GM10266 (cell line): ENCODE results near the gene TCF12.

Experiments used
- DNase-seq: peaks from one replicate; pipeline ENCODE4 v3.0.0; 2012; ENCODE audit errors: extremely low spot score
- TF ChIP-seq, protein P1 (sequence below): IDR thresholded peaks from 2 replicates; pipeline ENCODE4 v1.5.1; 2012; ENCODE audit warnings: mild to moderate bottlenecking, low read depth; ENCODE audit not compliant: control insufficient read depth, insufficient read depth; ENCODE audit errors: missing control alignments

The TCF12 gene

DNA sequence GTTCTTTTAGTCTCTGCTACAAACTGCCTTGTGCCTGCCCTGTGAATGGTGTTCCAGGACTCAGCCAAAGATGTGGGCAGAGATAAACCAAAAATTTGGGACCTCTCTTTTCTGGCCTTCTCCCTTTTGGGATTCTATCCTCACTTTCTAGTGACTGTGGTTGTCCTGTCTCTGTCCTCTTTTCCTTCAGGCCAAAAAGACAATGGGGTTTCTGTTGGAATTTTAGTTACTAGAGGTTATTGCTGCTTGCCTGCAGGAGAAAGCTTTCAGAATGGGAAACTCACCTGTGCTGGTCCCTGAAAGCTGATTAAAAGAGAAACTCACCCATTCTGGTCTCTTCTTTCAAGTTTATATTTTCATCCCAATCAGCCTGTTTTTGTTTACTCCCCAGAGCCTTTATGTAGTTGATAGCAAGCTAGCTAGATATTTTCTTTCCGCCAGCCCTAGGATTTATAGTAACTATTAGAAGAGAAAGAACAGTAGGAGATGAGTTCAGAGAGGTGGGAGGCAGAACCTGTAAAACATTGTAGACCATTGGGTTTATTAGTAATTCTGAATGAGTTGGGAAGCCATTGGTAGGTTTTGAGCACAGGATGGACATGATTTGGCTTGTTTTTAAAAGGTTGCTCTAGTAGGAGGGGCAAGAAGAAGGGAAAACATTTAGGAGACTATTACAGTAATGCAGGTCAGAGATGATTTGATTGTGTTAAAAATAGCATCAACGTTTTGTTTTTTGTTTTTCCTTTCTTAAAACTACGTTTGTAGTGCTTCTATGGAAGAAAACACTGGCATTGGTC lies 138.9 kb downstream of the TCF12 start:
- TF ChIP-seq, protein P1, sequence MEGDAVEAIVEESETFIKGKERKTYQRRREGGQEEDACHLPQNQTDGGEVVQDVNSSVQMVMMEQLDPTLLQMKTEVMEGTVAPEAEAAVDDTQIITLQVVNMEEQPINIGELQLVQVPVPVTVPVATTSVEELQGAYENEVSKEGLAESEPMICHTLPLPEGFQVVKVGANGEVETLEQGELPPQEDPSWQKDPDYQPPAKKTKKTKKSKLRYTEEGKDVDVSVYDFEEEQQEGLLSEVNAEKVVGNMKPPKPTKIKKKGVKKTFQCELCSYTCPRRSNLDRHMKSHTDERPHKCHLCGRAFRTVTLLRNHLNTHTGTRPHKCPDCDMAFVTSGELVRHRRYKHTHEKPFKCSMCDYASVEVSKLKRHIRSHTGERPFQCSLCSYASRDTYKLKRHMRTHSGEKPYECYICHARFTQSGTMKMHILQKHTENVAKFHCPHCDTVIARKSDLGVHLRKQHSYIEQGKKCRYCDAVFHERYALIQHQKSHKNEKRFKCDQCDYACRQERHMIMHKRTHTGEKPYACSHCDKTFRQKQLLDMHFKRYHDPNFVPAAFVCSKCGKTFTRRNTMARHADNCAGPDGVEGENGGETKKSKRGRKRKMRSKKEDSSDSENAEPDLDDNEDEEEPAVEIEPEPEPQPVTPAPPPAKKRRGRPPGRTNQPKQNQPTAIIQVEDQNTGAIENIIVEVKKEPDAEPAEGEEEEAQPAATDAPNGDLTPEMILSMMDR: no peak

DNA sequence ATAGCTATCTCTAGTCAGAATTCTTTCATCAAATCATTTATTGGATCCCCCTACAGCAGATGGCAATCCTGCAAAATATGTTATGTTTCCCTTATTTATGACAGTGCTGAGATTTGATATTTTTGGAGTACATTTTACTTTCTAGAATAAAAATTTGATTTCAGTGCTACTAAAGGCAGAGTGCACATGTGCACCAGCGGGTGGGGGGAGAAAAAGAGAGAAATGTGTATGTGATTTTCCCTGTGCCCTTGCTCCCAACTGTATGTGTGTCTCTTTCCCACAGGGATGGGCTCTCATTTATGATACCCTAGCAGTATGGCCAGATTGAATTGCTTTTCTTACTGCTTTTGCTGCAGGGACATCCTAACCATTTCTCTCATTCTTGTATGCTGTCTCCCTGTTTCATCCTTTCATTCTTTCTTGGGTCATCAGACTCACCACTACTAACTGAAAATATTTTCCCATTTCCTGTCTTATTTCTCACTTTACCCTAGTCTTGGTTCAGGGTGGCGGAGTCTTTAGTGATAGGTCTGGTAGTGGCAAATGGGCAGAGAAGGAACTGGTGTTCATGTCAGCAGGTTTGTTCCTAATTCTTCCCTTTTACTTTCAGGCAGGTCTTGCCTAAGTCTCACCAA lies 140.7 kb downstream of the TCF12 start:
- TF ChIP-seq, protein P1: no peak
- no peak for DNase-seq

More for the DNA sequence above, 138.9 kb downstream of the TCF12 start:
- no peak for DNase-seq

DNA sequence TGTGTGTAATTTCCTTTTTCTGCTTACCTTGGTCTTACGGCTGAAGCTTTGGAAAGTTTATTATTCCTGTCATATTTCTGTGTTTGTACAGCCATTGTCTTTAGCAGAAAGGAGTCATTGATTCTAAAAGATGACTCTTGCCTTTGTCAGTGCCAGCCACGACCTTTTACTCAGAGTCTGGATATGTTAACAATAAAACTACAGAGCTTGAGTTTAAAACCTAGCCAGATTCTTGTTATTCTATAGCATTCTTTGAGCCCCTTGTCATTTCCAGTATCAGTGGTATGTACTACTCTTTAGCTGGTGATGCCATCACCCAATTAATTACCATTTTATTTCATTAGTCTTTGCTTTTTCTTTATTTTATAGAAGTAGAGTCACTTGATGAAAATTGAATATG lies 142.4 kb downstream of the TCF12 start:
- DNase-seq: no peak
- TF ChIP-seq, protein P1: no peak

DNA sequence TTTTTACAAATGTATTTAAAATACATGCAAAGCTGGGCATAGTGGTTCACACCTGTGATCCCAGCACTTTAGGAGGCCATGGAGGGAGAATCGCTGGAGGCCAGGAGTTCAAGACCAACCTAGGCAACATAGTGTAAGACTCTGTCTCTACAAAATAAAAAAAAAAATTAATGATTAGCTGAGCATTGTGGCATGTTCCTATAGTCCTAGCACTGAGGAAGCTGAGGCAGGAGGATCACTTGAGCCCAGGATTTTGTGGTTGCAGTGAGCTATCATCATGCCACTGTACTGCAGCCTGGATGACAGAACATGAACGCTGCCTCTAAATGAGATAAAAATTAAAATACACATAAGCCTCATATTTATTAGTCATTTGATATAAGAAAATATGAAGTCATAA lies 142.8 kb downstream of the TCF12 start:
- DNase-seq: no peak
- TF ChIP-seq, protein P1: no peak

DNA sequence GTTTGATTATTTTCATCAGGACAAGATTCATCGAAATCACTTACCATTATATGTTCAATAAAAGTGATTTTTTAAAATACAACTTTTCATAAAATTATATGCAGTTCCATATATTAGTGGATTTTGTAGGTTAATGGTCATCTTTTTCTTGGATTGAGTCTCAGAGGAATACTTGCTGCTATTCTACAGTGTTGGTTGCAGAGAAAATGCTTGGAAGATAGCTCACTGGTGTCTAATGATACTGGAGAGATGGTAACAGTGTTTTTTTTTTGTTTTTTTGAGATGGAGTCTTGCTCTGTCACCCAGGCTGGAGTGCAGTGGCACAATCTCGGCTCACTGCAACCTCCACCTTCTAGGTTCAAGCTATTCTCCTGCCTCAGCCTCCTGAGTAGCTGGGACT lies 143.3 kb downstream of the TCF12 start:
- no peak for DNase-seq
- TF ChIP-seq, protein P1: no peak

DNA sequence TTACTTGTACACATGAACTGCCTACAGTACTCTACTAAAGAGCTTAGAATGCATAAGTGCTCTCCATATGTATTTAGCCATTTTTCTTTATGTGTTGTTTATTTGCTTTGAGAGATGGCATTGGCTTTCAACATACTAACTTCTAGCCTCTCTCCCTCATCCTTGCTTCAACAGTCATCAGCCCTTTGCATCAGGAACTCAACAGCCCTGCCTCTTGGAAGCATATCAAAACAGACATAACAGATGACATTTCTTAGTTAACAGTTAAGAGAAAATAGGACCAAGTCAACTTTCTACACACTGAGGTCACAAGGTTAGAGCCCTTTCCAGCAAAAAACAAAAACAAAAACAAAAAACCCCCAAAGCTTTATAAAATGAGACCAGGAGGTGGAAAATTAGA lies 145.6 kb downstream of the TCF12 start:
- TF ChIP-seq, protein P1: no peak
- DNase-seq: no peak

DNA sequence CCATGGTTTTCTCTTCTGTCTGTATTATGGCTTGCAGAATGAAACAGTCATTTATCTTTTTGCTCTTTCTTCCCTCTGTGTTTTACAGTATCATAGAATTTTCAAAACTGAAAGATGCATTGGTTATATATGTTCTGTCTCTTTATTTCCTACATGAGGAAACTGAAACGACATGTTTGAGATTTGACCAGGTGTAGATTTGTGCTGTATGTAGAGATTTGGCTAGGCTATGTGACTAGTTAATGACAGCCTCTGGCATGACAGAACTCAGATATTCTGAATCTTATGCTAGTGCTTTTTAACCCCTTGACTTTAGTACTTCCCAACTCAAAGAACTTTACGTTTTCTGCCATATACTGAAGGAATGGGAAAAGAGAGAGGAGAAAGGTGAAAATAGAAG lies 151.0 kb downstream of the TCF12 start:
- TF ChIP-seq, protein P1: no peak
- no peak for DNase-seq
